Stimulated activated CD4-positive, alpha-beta T cell treated with anti-CD3 and anti-CD28 coated beads, Interleukin-15, amount 100 ng/mL, for 48 hours (primary cell): ENCODE measurements around the gene MPRIP.
A peak's percentile ranks its signal among the peaks of the same experiment; 100 is the strongest.
"Not testable (repeated sequence)": the region's sequence is repeated elsewhere in the genome, so short reads cannot be mapped to it uniquely, and the experiment has no call there.

Experiments
- DNase-seq, 2 donors: peaks; one replicate each; pipeline ENCODE4 v3.0.0-alpha.2; 2020; ENCODE audit warnings: low read depth in 2 of 2

MPRIP gene

DNA sequence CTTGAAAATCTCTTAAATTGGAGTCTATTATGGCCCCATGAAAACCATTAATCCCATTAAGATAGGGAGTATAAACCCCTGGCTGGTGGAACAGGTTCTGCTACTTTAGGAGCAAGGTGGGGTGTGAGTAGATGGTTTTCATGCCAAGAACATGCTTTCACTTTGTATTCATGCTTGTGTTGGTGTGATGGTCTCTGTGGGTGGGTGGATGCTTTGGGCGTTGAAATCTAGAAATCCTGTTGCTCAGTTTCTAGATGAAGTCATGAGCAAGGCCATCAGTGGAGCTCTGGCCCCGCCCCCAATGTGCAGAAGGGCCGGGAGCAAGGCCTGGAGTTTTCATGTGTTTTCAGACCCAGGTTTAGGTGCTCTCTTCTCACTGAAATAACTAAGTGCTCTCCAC, 143.8 kb downstream of the MPRIP start:
- DNase-seq: peak; percentile 36 to 60

- DNase-seq: no peak
Measured at GRCh38 chr17:17186551-17187505, 144.6 kb downstream of the MPRIP start.

DNA sequence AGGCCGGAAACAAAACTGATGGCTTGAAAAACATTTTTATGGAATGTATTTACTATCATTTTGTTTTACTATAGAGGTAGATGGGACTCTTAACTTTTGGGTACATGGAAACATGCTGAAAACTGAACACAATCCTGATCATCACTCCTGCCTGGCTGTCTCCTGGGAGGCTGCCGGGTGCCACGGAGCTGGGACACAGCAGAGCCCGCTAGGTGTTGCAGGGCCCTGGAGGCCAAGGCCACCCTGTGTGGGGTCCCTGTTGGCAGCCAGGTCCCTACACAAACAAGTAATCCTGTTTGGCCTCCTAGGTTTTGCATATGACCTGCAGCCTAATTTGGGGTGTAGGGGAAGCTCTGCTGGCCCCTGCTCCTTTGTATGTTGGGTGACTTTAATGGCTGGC, 146.3 kb downstream of the MPRIP start:
- no peak for DNase-seq

DNA sequence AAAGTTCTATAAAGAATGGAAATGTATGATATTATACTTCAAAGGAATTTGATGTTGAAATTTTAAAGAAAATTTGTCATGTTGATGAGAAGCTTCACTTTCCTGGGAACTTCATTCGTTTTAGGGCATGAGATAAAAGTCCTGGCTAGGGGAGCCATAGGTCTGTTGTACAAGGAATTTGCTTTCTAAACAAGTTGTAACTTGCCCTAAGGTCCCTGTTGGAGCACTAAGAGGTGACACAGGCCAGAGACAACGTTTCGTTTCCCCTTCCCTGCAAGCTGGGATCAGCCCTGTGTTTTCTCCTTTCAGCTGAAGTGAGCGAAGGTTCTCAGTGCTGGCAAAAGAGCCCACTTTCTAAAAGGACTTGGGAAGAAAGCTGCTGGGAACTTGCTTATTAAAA, 147.3 kb downstream of the MPRIP start:
- no peak for DNase-seq

DNA sequence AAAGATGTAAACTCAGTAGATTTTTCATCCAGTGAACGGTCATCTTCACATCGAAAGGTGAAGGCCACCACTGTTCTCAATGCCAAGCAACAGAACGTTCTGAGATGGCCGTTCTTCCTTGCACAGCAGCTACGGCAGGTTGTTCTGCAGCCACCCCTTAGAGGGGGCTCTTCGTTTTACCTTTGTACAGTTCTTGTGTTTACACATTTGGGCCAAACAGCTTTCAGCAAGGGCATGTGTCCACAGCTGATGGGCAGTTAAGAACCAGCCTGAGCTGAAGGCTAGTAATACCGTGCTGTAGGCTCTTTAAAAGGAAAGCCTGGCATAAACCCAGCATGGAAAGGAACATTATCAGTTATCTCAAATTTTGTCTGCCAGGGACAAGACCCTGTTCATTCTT, 147.9 kb downstream of the MPRIP start:
- DNase-seq: no peak

GRCh38 chr17:17191346-17191792, 149.1 kb downstream of the MPRIP start:
- no peak for DNase-seq

GRCh38 chr17:17191961-17192381, 149.7 kb downstream of the MPRIP start:
- DNase-seq: no peak

DNA sequence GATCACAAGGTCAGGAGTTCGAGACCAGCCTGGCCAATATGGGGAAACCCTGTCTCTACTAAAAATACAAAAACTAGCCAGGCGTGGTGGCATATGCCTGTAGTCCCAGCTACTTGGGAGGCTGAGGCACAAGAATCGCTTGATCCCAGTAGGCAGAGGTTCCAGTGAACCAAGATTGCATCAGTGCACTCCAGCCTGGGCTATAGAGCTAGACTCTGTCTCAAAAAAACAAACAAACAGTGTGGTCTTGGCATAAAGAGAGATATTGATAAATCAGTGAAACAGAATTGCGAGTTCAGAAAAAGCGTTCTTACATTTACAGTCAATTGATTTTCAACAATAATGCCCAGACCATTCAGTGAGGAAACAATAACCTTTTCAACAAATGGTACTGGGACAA, 153.2 kb downstream of the MPRIP start:
- DNase-seq: not testable (repeated sequence)

- no peak for DNase-seq
Measured at GRCh38 chr17:17196776-17197175, 154.5 kb downstream of the MPRIP start.

DNA sequence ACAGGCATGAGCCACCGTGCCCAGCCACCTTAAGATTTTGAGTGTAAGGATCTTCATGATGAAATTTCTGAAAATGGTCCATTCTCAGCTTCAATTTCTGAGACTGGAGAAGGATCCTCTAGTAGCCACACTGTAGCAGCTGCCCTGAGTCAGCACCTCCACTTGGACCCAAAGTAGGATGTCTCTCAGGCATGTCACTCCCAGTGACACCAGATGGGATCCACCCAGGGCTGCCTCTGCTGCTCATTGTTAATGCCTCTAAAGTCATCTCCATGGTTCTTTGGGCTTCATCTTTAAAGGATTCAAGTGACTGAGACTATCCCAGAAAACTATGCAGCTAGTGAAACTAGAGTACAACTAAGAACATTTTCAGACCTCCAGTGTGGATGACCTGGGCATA, 156.0 kb downstream of the MPRIP start:
- DNase-seq: no peak

- no peak for DNase-seq
Measured at GRCh38 chr17:17200311-17200710, 158.1 kb downstream of the MPRIP start.

DNA sequence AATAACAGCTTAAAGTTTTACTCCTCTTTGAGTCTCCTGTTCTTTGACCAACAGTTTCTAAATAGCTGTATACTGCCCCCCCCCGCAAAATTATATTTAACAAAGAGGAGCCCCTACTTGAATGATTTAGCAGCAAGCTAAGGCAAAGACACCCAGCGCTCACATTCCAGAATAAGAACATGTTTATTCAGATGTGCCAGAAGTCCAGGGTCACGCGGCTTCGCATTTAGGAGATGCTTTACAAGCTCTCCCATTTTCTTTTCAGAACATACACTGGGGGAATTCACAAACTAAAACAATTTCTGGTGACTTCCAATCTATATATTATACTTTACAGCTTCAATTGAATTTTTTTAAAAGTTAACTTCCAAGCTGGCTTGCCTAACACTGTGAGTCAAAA, 158.6 kb downstream of the MPRIP start:
- no peak for DNase-seq

DNA sequence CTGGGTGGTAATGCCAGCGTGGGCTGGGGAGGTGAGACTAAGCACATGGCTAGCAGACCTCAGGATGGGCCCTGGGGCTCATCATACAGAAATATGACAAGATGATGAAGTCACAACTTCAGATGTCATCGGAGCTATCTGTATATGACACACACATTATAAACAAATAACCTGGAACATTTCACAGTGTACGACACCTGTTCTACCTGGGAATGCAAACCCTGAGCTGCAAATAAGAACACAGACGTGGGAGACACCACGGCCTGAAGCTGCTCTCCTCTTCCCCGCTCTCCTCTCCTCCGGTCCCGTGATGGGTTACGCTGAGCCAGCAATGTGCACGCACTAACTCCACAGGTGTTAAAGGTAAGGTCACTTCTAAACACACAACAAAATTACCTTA, 159.0 kb downstream of the MPRIP start:
- DNase-seq: no peak

DNA sequence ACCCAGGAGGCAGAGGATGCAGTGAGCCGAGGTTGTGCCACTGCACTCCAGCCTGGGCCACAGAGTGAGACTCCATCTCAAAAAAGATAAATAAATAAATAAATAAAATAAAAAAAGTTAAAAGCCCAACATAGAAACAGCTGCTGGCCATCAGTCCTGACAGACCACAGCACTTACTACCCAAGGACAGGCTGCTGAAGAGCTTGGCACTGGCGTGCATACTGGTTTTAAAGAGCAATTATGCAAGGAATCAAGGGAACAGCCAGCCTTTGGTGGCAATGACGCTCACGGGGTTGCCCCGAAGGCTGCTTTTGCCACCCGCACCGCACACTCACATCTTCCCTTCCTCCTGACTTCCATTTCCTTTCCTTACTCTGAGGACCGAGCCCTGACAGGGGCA, 159.7 kb downstream of the MPRIP start:
- DNase-seq: no peak

- no peak for DNase-seq
Measured at GRCh38 chr17:17203173-17203730, 161.0 kb downstream of the MPRIP start.

- DNase-seq: no peak
Measured at GRCh38 chr17:17204041-17204591, 161.9 kb downstream of the MPRIP start.

DNA sequence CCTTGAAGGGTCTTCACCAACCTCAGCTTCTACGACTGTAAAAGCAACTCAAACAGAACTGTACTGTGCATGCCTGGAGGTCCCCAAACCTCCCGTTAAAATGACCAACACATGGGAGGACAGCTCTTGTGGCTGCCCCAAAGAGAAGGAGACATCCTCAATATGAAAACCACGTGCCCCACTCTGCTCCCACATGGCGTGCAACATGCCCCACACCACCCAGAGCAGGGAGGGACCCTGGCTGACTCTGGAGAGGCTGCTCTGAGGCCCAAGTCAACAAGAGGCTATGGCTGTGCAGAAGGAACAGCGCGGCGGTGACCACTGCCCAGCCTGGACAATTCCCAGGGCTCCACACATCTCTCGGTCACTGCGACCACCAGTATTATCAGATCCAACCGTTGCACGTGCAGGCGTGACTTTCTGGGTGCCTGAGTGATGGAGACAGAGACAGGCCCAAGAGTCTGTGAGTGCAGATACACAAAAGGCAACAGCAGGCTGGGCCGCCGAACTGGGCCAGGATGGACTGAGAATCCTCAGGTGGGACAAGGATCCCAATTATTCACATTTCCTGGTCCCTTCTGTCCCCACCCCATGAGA, 162.5 kb downstream of the MPRIP start:
- DNase-seq: no peak

- peak; percentile 44 to 57 for DNase-seq
Measured at GRCh38 chr17:17205368-17206123, 163.3 kb downstream of the MPRIP start.

GRCh38 chr17:17206124-17206912, 164.1 kb downstream of the MPRIP start, which contains the start of gene PLD6:
Gene PLD6, minus strand, starts transcription at chr17:17206333. Its CDS starts 47 bp downstream, at chr17:17206286.
- peak; percentile 83 to 91 for DNase-seq

- DNase-seq: no peak
Measured at GRCh38 chr17:17206913-17207335, 164.7 kb downstream of the MPRIP start.

DNA sequence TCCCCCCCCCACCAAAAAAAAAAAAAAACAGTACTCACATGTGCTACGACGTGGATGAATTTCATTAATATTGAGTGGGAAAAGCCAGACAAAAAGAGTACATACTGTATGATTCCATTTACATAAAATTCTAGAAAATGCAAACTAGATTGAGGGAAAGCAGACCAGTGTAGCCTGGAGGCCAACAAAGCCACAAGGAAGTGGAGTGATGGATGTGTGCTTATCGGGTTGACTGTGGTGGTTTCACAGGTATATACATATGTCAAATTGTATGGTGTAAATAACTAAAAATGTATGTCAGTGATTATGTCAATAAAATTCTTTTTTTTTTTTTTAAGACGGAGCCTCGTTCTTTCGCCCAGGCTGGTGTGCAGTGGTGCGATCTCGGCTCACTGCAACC, 165.7 kb downstream of the MPRIP start:
- no peak for DNase-seq
